Esophagus squamous epithelium (tissue), 5 donors: Measurements from ENCODE around the gene DAPP1. TPM values are rescaled to one million over a fixed set of nuclear protein-coding genes. Genes with fewer than 3 reads are reported as not detected.
"Not testable (repeated sequence)": the region's sequence is repeated elsewhere in the genome, so short reads cannot be mapped to it uniquely, and the experiment has no call there.

Experiments used
- DNase-seq: peaks from one replicate; lab custom pipeline; 2025; lab: John Stamatoyannopoulos, UW
- H3K27ac ChIP-seq, 4 donors: fragments of 200-600 bp; sonication (generic); one replicate each; pipeline ENCODE4 v1.5.1; 2016 to 2019; ENCODE audit warnings: mild to moderate bottlenecking in 1 of 4
- H3K27me3 ChIP-seq, 4 donors: fragments of 200-600 bp; sonication (generic); 1 replicate in 3 of 4; 2 replicates in 1 of 4; pipeline versions ENCODE4 v1.5.1 to v1.6.0; 2017 to 2021; ENCODE audit warnings: antibody characterized with exemption in 1 of 4
- H3K36me3 ChIP-seq, 3 donors: fragments of 200-600 bp; sonication (generic); one replicate each; pipeline ENCODE4 v1.5.1; 2016 to 2019
- H3K4me1 ChIP-seq, 3 donors: fragments of 200-600 bp; sonication (generic); one replicate each; pipeline ENCODE4 v1.5.1; 2017 to 2019
- H3K4me3 ChIP-seq, 4 donors: fragments of 200-600 bp; sonication (generic); 1 replicate in 3 of 4; 2 replicates in 1 of 4; pipeline ENCODE4 v1.5.1; 2016 to 2019; ENCODE audit warnings: mild to moderate bottlenecking in 2 of 4, moderate library complexity in 1 of 4
- H3K9me3 ChIP-seq, 3 donors: fragments of 200-600 bp; sonication (generic); one replicate each; pipeline ENCODE4 v1.5.1; 2016 to 2019
- CTCF ChIP-seq, 6 experiments: fragments of 450-650 bp in 4 of 6; fragments of 200-600 bp in 2 of 6; sonication (generic) in 2 of 6; IDR thresholded peaks; one replicate each; pipeline ENCODE4 v1.5.1; 2016 to 2019; ENCODE audit warnings: antibody characterized with exemption in 6 of 6, mild to moderate bottlenecking in 4 of 6, moderate library complexity in 4 of 6
- POLR2A ChIP-seq, 4 donors: fragments of 450-650 bp; IDR thresholded peaks; one replicate each; pipeline ENCODE4 v1.6.1; 2017; ENCODE audit warnings: antibody characterized with exemption in 4 of 4, mild to moderate bottlenecking in 4 of 4, moderate library complexity in 3 of 4
- WGBS, 2 donors: methylation state at CpG; one replicate each; pipeline ENCODE4 v1.1.5; 2018; 5-methylcytosine and 5-hydroxymethylcytosine counted together
- intact Hi-C: fragments of 100-400 bp; cut with DNase I; formaldehyde crosslinking; loops from one replicate; pipeline ENCODE4 v1.15.0; 2022
- total RNA-seq, 4 donors: library from RNA; depleted of rRNA; stranded (reverse); fragments of >200 nt; gene quantifications; one replicate each; pipeline ENCODE4 v1.1.0, GENCODE V29; 2016
- donor health status: DM: yes; HTN: yes; CAD: no.

Gene DAPP1
- 10 to 100 TPM; 34.9 to 73.2 (median 40.7) TPM for total RNA-seq

GRCh38 chr4:99816545-99817308, at the start of gene DAPP1:
DAPP1 (plus strand) TSS chr4:99816827; CDS start chr4:99816914, 87 bp downstream.
- Histone ChIP-seq H3K27me3 (no peaks in the 10 kb centered on the region), H3K36me3 (no peaks in the 10 kb centered on the region), H3K4me3 (peak within 1 kb of the TSS; percentile 26 to 63 (median 52)), H3K27ac (peak within 1 kb of the TSS; percentile 81 to 93 (median 90)), H3K4me1 (peaks cover 5 to 63% (median 20%) of the 10 kb centered on the region in 3 donors), H3K9me3 (no peaks in the 10 kb centered on the region)
- 15 to 29% methylated on average over 7 of the region's 7 CpGs for WGBS, 2 donors
- TF ChIP-seq POLR2A (IDR thresholded peaks at IDR 0.05) (peak in 3 of 4 donors; percentile 36 to 90 (median 86)), CTCF (IDR thresholded peaks at IDR 0.05) (no peak)
- DNase-seq, result peak; percentile 63
- intact Hi-C loops, result loop anchor here (10.0 kb wide), 2 partner anchors 58 to 128 kb away; partner anchors contain the start of gene DNAJB14

GRCh38 chr4:99770842-99771241, 45.8 kb upstream of the DAPP1 start:
- 75 to 100% methylated on average over 4 to 6 of the region's 7 CpGs for WGBS, 2 donors
- H3K36me3 ChIP-seq, H3K4me1 ChIP-seq, DNase-seq, H3K27me3 ChIP-seq, H3K9me3 ChIP-seq, H3K4me3 ChIP-seq, H3K27ac ChIP-seq, intact Hi-C loops: not testable (repeated sequence)

- intact Hi-C loops, result no loop called here
- DNase-seq, result no peak
These were observed 32.7 kb upstream of the DAPP1 start for GRCh38 chr4:99783940-99784339.

GRCh38 chr4:99784842-99785241, 31.8 kb upstream of the DAPP1 start:
- intact Hi-C loops, result no loop called here

More at GRCh38 chr4:99783940-99784339, 32.7 kb upstream of the DAPP1 start:
- Histone ChIP-seq H3K36me3 (no peaks in the 10 kb centered on the region), H3K27ac (no peak overlapping the region), H3K4me3 (no peak overlapping the region), H3K4me1 (no peaks in the 10 kb centered on the region), H3K27me3 (no peaks in the 10 kb centered on the region), H3K9me3 (no peaks in the 10 kb centered on the region)
- TF ChIP-seq CTCF (IDR thresholded peaks at IDR 0.05) (no peak), POLR2A (IDR thresholded peaks at IDR 0.05) (no peak)
- 77 to 85% methylated on average over 3 of the region's 3 CpGs for WGBS, 2 donors

More at GRCh38 chr4:99784842-99785241, 31.8 kb upstream of the DAPP1 start:
- DNase-seq, result no peak
- Histone ChIP-seq H3K27ac (no peak overlapping the region), H3K4me3 (no peak overlapping the region), H3K9me3 (no peaks in the 10 kb centered on the region), H3K27me3 (no peaks in the 10 kb centered on the region), H3K4me1 (no peaks in the 10 kb centered on the region), H3K36me3 (no peaks in the 10 kb centered on the region)
- TF ChIP-seq POLR2A (IDR thresholded peaks at IDR 0.05) (no peak), CTCF (IDR thresholded peaks at IDR 0.05) (no peak)
- WGBS, 2 donors, result 88 to 89% methylated on average over 3 of the region's 3 CpGs
